Measurements from ENCODE around the gene FTL. TPM values are rescaled to one million over a fixed set of nuclear protein-coding genes. Genes with fewer than 3 reads are reported as not detected.

FTL gene
- total and polyA plus RNA-seq, 3 donors from 2014 or later: 746 to 1,424 (median 935) TPM

DNA sequence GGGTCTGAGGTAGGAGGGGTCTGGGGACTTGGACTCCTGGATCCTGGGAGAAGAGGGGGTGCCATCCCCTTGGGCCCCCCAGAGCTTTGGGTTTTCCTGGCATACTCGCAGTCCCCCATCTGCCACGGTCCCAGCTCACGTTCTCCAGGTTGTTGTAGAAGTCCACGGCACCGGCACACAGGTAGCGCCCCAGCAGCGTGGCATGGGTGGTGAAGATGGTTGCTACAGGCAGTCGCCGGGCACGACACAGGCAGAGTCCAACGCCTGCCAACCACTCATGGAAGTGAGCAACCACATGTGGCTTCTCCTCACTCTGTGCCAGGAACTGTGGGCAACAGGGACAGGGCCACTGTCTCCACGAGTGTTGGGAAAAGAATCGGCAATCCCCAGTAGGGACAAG, 20.6 kb downstream of the FTL start:
- no peaks in the 10 kb centered on the region for H3K36me3 ChIP-seq (ENCODE audit: low read depth, missing control alignments)
- 93 to 98% methylated on average over 9 to 13 of the region's 13 CpGs for WGBS, 2 donors
- H3K4me1 ChIP-seq: peaks cover 8% of the 10 kb centered on the region

DNA sequence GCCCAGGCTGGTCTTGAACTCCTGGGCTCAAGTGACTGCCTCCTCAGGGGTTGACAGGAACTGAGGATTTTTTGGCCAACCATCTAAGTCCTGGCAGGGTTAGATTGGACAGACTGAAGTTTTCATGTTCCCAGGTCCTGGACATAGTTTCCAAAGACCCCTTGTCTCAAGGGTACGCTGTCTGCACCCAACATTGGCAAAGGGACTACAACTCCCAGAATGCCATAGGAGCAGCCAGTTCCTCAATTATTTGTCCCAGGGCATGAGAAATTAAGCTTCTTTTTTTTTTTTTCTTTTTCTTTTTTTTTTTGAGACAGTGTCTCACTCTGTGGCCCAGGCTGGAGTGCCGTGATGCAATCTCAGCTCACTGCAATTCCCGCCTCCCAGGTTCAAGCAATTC, 21.1 kb downstream of the FTL start:
- intact Hi-C loops (cut with DNase I; ENCODE audit: low total_unique reads): no loop called here
- no peak for TF ChIP-seq POLR2A (IDR thresholded peaks at IDR 0.05)
- TF ChIP-seq, protein P1, sequence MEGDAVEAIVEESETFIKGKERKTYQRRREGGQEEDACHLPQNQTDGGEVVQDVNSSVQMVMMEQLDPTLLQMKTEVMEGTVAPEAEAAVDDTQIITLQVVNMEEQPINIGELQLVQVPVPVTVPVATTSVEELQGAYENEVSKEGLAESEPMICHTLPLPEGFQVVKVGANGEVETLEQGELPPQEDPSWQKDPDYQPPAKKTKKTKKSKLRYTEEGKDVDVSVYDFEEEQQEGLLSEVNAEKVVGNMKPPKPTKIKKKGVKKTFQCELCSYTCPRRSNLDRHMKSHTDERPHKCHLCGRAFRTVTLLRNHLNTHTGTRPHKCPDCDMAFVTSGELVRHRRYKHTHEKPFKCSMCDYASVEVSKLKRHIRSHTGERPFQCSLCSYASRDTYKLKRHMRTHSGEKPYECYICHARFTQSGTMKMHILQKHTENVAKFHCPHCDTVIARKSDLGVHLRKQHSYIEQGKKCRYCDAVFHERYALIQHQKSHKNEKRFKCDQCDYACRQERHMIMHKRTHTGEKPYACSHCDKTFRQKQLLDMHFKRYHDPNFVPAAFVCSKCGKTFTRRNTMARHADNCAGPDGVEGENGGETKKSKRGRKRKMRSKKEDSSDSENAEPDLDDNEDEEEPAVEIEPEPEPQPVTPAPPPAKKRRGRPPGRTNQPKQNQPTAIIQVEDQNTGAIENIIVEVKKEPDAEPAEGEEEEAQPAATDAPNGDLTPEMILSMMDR (IDR thresholded peaks at IDR 0.05): no peak
- WGBS, 2 donors: 84 to 94% methylated on average over 3 of the region's 3 CpGs
- Histone ChIP-seq H3K27me3 (no peaks in the 10 kb centered on the region), H3K4me1 (peaks cover 9% of the 10 kb centered on the region), H3K4me3 (no peak overlapping the region), H3K27ac (no peak overlapping the region), H3K9me3 (no peaks in the 10 kb centered on the region), H3K36me3 (ENCODE audit: low read depth, missing control alignments) (no peaks in the 10 kb centered on the region)
- no peak for DNase-seq

More for the DNA sequence above, 20.6 kb downstream of the FTL start:
- TF ChIP-seq POLR2A (IDR thresholded peaks at IDR 0.05): no peak
- TF ChIP-seq, protein P1 (IDR thresholded peaks at IDR 0.05): no peak
- Histone ChIP-seq H3K9me3 (no peaks in the 10 kb centered on the region), H3K27ac (no peak overlapping the region), H3K4me3 (no peak overlapping the region), H3K27me3 (no peaks in the 10 kb centered on the region)
- intact Hi-C loops (cut with DNase I; ENCODE audit: low total_unique reads): no loop called here
- DNase-seq: no peak

DNA sequence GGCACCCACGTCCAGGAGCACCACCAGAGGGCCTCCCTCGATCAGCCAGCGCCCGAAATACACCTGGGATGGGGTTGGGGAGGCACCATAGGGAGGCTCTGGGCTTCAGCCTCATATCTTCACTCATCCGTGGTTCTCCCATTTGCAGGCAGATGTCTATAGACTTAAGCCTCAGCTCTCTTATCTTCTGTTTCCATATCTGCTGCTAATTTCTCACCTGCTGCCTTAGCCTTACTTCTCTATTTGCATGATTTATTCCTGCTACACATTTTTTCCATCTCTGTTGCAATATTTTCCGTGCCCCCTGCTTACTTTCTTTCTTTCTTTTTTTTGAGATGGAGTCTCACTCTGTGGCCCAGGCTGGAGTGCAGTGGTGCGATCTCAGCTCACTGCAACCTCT, 22.2 kb downstream of the FTL start:
- Histone ChIP-seq H3K27ac (no peak overlapping the region), H3K9me3 (no peaks in the 10 kb centered on the region), H3K4me3 (no peak overlapping the region), H3K4me1 (peaks cover 20% of the 10 kb centered on the region), H3K27me3 (no peaks in the 10 kb centered on the region), H3K36me3 (ENCODE audit: low read depth, missing control alignments) (no peaks in the 10 kb centered on the region)
- TF ChIP-seq, protein P1 (IDR thresholded peaks at IDR 0.05): no peak
- intact Hi-C loops (cut with DNase I; ENCODE audit: low total_unique reads): no loop called here
- 90 to 92% methylated on average over 5 to 7 of the region's 7 CpGs for WGBS, 2 donors
- no peak for DNase-seq

DNA sequence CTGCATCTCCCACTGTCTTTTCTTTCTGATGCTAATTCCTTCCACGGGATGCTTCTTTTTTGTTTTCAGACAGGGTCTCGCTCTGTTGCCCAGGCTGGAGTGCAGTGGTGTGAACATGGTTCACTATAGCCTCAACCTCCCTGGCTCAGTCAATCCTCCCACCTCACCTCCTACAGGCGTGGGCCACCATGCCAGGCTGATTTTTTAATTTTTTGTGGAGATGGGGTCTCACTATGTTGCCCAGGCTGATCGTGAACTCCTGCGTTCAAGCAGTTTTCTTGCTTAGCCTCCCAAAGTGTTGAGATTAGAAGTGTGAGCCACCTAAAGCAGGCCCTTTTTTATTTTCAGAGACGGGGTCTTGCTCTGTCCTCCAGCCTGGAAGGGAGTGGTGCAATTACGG, 23.2 kb downstream of the FTL start:
- no peak for TF ChIP-seq POLR2A (IDR thresholded peaks at IDR 0.05)
- TF ChIP-seq, protein P1 (IDR thresholded peaks at IDR 0.05): no peak
- WGBS, 2 donors: 94% methylated on average over 7 of the region's 7 CpGs
- Histone ChIP-seq H3K4me3 (no peak overlapping the region), H3K27ac (no peak overlapping the region), H3K9me3 (no peaks in the 10 kb centered on the region), H3K27me3 (no peaks in the 10 kb centered on the region), H3K4me1 (peaks cover 22% of the 10 kb centered on the region), H3K36me3 (ENCODE audit: low read depth, missing control alignments) (no peaks in the 10 kb centered on the region)
- DNase-seq: no peak
- intact Hi-C loops (cut with DNase I; ENCODE audit: low total_unique reads): no loop called here

DNA sequence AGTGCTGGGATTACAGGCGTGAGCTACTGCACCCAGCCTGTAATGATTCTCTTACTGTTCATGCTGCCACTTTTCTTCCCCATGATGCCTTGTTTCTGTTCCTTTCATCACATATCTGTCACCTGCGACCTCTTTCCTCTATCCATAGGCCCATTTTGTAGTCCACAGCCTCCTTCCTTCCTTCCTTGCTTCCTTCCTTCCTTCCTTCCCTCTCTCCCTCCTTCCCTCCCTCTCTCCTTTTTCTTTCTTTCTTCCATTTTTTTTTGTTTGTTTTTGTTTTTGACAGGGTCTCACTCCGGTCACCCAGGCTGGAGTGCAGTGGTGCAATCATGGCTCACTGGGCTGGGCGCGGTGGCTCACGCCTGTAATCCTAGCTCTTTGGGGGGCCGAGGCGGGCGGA, 23.8 kb downstream of the FTL start:
- Histone ChIP-seq H3K27me3 (no peaks in the 10 kb centered on the region), H3K27ac (no peak overlapping the region), H3K4me3 (no peak overlapping the region), H3K4me1 (peaks cover 22% of the 10 kb centered on the region), H3K36me3 (ENCODE audit: low read depth, missing control alignments) (no peaks in the 10 kb centered on the region), H3K9me3 (no peaks in the 10 kb centered on the region)
- no peak for TF ChIP-seq POLR2A (IDR thresholded peaks at IDR 0.05)
- TF ChIP-seq, protein P1 (IDR thresholded peaks at IDR 0.05): no peak
- 92 to 97% methylated on average over 9 of the region's 9 CpGs for WGBS, 2 donors
- DNase-seq: no peak
- intact Hi-C loops (cut with DNase I; ENCODE audit: low total_unique reads): no loop called here

Data from testis (tissue), 3 donors.